Glutamatergic neuron (in vitro differentiated cells): Measurements from ENCODE around the gene SPZ1. TPM values are rescaled to one million over a fixed set of nuclear protein-coding genes. Genes with fewer than 3 reads are reported as not detected.

Experiments used
- DNase-seq: peaks from one replicate; pipeline ENCODE4 v3.0.0; 2022
- H3K27ac Mint-ChIP-seq: one replicate; pipeline ENCODE4 v1.8.0; 2020; ENCODE audit warnings: mild to moderate bottlenecking, mixed read lengths, inconsistent platforms; ENCODE audit not compliant: unreplicated experiment
- H3K27me3 Mint-ChIP-seq: one replicate; pipeline ENCODE4 v1.8.0; 2020; ENCODE audit warnings: mild to moderate bottlenecking, moderate library complexity, mixed read lengths, inconsistent platforms; ENCODE audit not compliant: unreplicated experiment
- H3K36me3 Mint-ChIP-seq: one replicate; pipeline ENCODE4 v1.8.0; 2020; ENCODE audit warnings: mild to moderate bottlenecking, mixed read lengths, inconsistent platforms; ENCODE audit not compliant: unreplicated experiment
- H3K4me1 Mint-ChIP-seq: one replicate; pipeline ENCODE4 v1.8.0; 2020; ENCODE audit warnings: mild to moderate bottlenecking, low read depth, mixed read lengths, inconsistent platforms; ENCODE audit not compliant: unreplicated experiment
- H3K4me3 Mint-ChIP-seq: one replicate; pipeline ENCODE4 v1.8.0; 2020; ENCODE audit warnings: mild to moderate bottlenecking, mixed read lengths, inconsistent platforms; ENCODE audit not compliant: unreplicated experiment
- H3K9me3 Mint-ChIP-seq: one replicate; pipeline ENCODE4 v1.8.0; 2020; ENCODE audit warnings: mild to moderate bottlenecking, moderate library complexity, mixed read lengths, inconsistent platforms; ENCODE audit not compliant: unreplicated experiment
- total RNA-seq: library from RNA; stranded (reverse); fragmentation: NEBNext Ultra II Directional; extraction: Animal tissue kit (Norgen Biotek cat#: 25700); gene quantifications from one replicate; pipeline ENCODE4 v1.2.1, GENCODE V29; 2021; ENCODE audit not compliant: unreplicated experiment
- TF ChIP-seq, protein P1 (sequence below): fragments of 200-600 bp; sonication (generic); IDR thresholded peaks from one replicate; pipeline ENCODE4 v1.5.0; 2021; ENCODE audit not compliant: partially characterized antibody, unreplicated experiment

Gene SPZ1
- total RNA-seq, 1 donor from 2014 or later = not detected

GRCh38 chr5:80324912-80325311 lies 5.1 kb downstream of the SPZ1 start:
- peaks cover 3% of the 10 kb centered on the region for H3K9me3 Mint-ChIP-seq
- no peak overlapping the region for H3K4me3 Mint-ChIP-seq
- H3K4me1 Mint-ChIP-seq = peaks cover 2% of the 10 kb centered on the region
- H3K27me3 Mint-ChIP-seq = peaks cover 1% of the 10 kb centered on the region
- no peak for DNase-seq
- no peak overlapping the region for H3K27ac Mint-ChIP-seq
- peaks cover 12% of the 10 kb centered on the region for H3K36me3 Mint-ChIP-seq
- TF ChIP-seq, protein P1, sequence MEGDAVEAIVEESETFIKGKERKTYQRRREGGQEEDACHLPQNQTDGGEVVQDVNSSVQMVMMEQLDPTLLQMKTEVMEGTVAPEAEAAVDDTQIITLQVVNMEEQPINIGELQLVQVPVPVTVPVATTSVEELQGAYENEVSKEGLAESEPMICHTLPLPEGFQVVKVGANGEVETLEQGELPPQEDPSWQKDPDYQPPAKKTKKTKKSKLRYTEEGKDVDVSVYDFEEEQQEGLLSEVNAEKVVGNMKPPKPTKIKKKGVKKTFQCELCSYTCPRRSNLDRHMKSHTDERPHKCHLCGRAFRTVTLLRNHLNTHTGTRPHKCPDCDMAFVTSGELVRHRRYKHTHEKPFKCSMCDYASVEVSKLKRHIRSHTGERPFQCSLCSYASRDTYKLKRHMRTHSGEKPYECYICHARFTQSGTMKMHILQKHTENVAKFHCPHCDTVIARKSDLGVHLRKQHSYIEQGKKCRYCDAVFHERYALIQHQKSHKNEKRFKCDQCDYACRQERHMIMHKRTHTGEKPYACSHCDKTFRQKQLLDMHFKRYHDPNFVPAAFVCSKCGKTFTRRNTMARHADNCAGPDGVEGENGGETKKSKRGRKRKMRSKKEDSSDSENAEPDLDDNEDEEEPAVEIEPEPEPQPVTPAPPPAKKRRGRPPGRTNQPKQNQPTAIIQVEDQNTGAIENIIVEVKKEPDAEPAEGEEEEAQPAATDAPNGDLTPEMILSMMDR = no peak

- Mint-ChIP-seq H3K27me3 (peaks cover 1% of the 10 kb centered on the region), H3K27ac (no peak overlapping the region), H3K4me3 (no peak overlapping the region), H3K4me1 (peaks cover 2% of the 10 kb centered on the region), H3K9me3 (peaks cover 1% of the 10 kb centered on the region), H3K36me3 (peaks cover 3% of the 10 kb centered on the region)
- TF ChIP-seq, protein P1 = no peak
- DNase-seq = no peak
These were observed 6.7 kb downstream of the SPZ1 start for GRCh38 chr5:80326468-80326867.

DNA sequence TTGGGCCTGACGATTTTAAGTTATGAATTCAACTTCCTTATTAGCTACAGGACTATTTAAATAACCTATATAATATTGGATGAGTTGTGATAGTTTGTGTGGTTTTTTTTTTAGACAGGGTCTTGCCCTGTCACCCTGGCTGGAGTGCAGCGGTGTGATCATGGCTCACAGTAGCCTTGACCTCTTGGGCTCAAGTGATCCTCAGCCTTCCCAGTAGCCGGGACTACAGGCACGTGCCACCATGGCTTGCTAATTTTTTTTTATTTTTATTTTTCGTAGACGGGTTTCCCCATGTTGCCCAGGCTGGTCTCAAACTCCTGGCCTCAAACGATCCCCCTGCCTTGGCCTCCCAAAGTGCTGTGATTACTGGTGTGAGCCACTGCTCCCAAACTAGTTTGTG lies 17.6 kb downstream of the SPZ1 start:
- Mint-ChIP-seq H3K36me3 (no peaks in the 10 kb centered on the region), H3K27me3 (no peaks in the 10 kb centered on the region)

DNA sequence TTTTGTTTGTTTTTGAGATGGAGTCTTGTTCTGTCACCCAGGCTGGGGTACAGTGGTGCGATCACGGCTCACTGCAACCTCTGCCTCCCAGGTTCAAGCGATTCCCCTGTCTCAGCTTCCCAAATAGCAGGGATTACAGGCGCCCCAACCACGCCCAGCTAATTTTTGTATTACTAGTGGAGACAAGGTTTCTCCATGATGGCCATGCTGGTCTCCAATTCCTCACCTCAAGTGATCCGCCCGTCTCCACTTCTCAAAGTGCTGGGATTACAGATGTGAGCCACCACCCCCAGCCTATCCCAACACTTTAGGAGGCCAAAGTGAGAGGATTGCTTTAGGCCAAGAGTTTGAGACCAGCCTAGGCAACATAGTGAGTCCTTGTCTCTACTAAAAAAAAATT lies 19.3 kb downstream of the SPZ1 start:
- TF ChIP-seq, protein P1 = no peak
- H3K36me3 Mint-ChIP-seq = no peaks in the 10 kb centered on the region
- H3K9me3 Mint-ChIP-seq = peaks cover 1% of the 10 kb centered on the region
- H3K4me1 Mint-ChIP-seq = no peaks in the 10 kb centered on the region
- H3K27me3 Mint-ChIP-seq = no peaks in the 10 kb centered on the region
- DNase-seq = no peak
- no peak overlapping the region for H3K4me3 Mint-ChIP-seq
- no peak overlapping the region for H3K27ac Mint-ChIP-seq

More for the DNA sequence above, 17.6 kb downstream of the SPZ1 start:
- Mint-ChIP-seq H3K9me3 (peaks cover 1% of the 10 kb centered on the region), H3K4me3 (no peak overlapping the region), H3K27ac (no peak overlapping the region), H3K4me1 (no peaks in the 10 kb centered on the region)
- DNase-seq = no peak
- TF ChIP-seq, protein P1 = no peak

DNA sequence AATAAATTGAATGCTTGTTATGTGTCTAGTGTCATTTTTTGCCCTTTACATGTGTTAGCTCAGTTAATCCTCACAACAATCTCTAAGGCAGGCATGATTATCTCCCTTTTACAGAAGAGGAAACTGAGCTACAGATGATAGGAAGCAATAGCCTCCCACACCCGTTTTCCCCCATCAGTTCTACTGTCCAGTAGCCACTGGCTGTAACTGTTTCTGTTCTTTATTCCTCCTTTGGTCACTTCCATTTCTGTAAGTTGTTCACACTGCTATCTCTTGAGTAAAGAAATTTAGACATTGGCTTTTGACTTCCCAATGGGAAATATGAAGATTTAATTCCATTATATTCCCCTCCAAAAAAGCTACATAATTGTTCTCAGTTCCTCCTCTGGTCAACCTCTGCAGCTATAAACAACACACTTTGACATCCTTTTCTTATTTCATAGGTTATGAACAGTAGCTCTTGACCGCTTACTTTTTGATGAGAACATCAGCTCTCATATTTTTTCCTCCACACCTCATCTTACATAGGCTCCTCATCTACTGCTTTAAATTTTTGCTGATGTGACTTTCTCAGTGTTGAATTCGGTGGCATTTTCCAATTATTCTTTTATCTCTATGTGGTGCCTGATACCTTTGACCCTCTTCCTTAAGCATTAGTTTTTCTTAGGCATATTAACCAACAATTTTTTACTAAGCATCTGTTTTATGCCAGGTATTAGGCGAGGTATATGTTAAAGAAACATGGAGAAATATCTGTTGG lies 21.4 kb downstream of the SPZ1 start:
- Mint-ChIP-seq H3K27ac (no peak overlapping the region), H3K4me1 (no peaks in the 10 kb centered on the region), H3K27me3 (no peaks in the 10 kb centered on the region), H3K9me3 (peaks cover under 1% of the 10 kb centered on the region), H3K36me3 (no peaks in the 10 kb centered on the region), H3K4me3 (no peak overlapping the region)
- TF ChIP-seq, protein P1 = no peak
- DNase-seq = no peak
